ENCODE results near the gene ASTN2. TPM values are rescaled to one million over a fixed set of nuclear protein-coding genes. Genes with fewer than 3 reads are reported as not detected.

Gene ASTN2
- total RNA-seq, 1 donor = 5.6 TPM

- DNase-seq (ENCODE audit: low read depth) = peak; percentile 84
- no peak overlapping the region for H3K4me3 ChIP-seq (ENCODE audit: low read depth, low read length)
- TF ChIP-seq CTCF (IDR thresholded peaks at IDR 0.05; ENCODE audit: insufficient read depth, low read length) = no peak
Observed at GRCh38 chr9:116450378-116451139, 964.3 kb downstream of the ASTN2 start.

GRCh38 chr9:116449949-116450348 is 964.9 kb downstream of the ASTN2 start:
- no peak for TF ChIP-seq CTCF (IDR thresholded peaks at IDR 0.05; ENCODE audit: insufficient read depth, low read length)
- DNase-seq (ENCODE audit: low read depth) = no peak
- H3K4me3 ChIP-seq (ENCODE audit: low read depth, low read length) = no peak overlapping the region

- no peak for TF ChIP-seq CTCF (IDR thresholded peaks at IDR 0.05; ENCODE audit: insufficient read depth, low read length)
- DNase-seq (ENCODE audit: low read depth) = no peak
- no peak overlapping the region for H3K4me3 ChIP-seq (ENCODE audit: low read depth, low read length)
Observed at GRCh38 chr9:116448431-116448830, 966.4 kb downstream of the ASTN2 start.

- no peak overlapping the region for H3K4me3 ChIP-seq (ENCODE audit: low read depth, low read length)
- peak; percentile 26 for DNase-seq (ENCODE audit: low read depth)
- no peak for TF ChIP-seq CTCF (IDR thresholded peaks at IDR 0.05; ENCODE audit: insufficient read depth, low read length)
Observed at GRCh38 chr9:116447934-116448333, 966.9 kb downstream of the ASTN2 start.

GRCh38 chr9:116442528-116442927 is 972.3 kb downstream of the ASTN2 start:
- TF ChIP-seq CTCF (IDR thresholded peaks at IDR 0.05; ENCODE audit: insufficient read depth, low read length) = no peak
- H3K4me3 ChIP-seq (ENCODE audit: low read depth, low read length) = no peak overlapping the region
- DNase-seq (ENCODE audit: low read depth) = no peak

GRCh38 chr9:116437411-116438370 is 977.2 kb downstream of the ASTN2 start:
- no peak for DNase-seq (ENCODE audit: low read depth)
- TF ChIP-seq CTCF (IDR thresholded peaks at IDR 0.05; ENCODE audit: insufficient read depth, low read length) = no peak
- no peak overlapping the region for H3K4me3 ChIP-seq (ENCODE audit: low read depth, low read length)

Data from fibroblast of the aortic adventitia (primary cell).